ENCODE measurements around the gene AKAP9. TPM values are rescaled to one million over a fixed set of nuclear protein-coding genes. Genes with fewer than 3 reads are reported as not detected.
"Not testable (repeated sequence)": the region's sequence is repeated elsewhere in the genome, so short reads cannot be mapped to it uniquely, and the experiment has no call there.

AKAP9 gene
- total RNA-seq = 187 TPM

GRCh38 chr7:91940572-91941341 is at the start of gene AKAP9:
AKAP9 (plus strand) TSS chr7:91940862; CDS start chr7:91941100, 238 bp downstream.
- DNase-seq (ENCODE audit: low spot score in 2 of 2) (peak; percentile 57 to 67), FAIRE-seq (no peak)

- DNase-seq (ENCODE audit: low spot score in 2 of 2) (no peak), FAIRE-seq (no peak)
Observed at GRCh38 chr7:91892099-91892705, 48.5 kb upstream of the AKAP9 start.

- DNase-seq (ENCODE audit: low spot score in 2 of 2) (no peak), FAIRE-seq (no peak)
Observed at GRCh38 chr7:91892821-91893340, 47.8 kb upstream of the AKAP9 start.

GRCh38 chr7:91893699-91894098 is 47.0 kb upstream of the AKAP9 start:
- DNase-seq (ENCODE audit: low spot score in 2 of 2); FAIRE-seq: not testable (repeated sequence)

- FAIRE-seq = no peak
- no peak for DNase-seq (ENCODE audit: low spot score in 2 of 2)
Observed at GRCh38 chr7:91894781-91895480, 45.7 kb upstream of the AKAP9 start.

- no peak for FAIRE-seq
Observed at GRCh38 chr7:91898240-91898992, 42.2 kb upstream of the AKAP9 start.

GRCh38 chr7:91899563-91899962 is 41.1 kb upstream of the AKAP9 start:
- FAIRE-seq (no peak), DNase-seq (ENCODE audit: low spot score in 2 of 2) (no peak)

More at GRCh38 chr7:91898240-91898992, 42.2 kb upstream of the AKAP9 start:
- DNase-seq (ENCODE audit: low spot score in 2 of 2) = no peak

GRCh38 chr7:91910171-91910570 is 30.5 kb upstream of the AKAP9 start:
- FAIRE-seq (no peak), DNase-seq (ENCODE audit: low spot score in 2 of 2) (no peak)

- no peak for DNase-seq (ENCODE audit: low spot score in 2 of 2)
- no peak for FAIRE-seq
Observed at GRCh38 chr7:91911121-91911520, 29.5 kb upstream of the AKAP9 start.

GRCh38 chr7:91912494-91912893 is 28.2 kb upstream of the AKAP9 start:
- FAIRE-seq (no peak), DNase-seq (ENCODE audit: low spot score in 2 of 2) (no peak)

GRCh38 chr7:91913612-91914011 is 27.1 kb upstream of the AKAP9 start:
- no peak for FAIRE-seq
- no peak for DNase-seq (ENCODE audit: low spot score in 2 of 2)

- no peak for DNase-seq (ENCODE audit: low spot score in 2 of 2)
- no peak for FAIRE-seq
Observed at GRCh38 chr7:91915401-91916050, 25.1 kb upstream of the AKAP9 start.

- no peak for DNase-seq (ENCODE audit: low spot score in 2 of 2)
- FAIRE-seq = no peak
Observed at GRCh38 chr7:91916051-91916440, 24.6 kb upstream of the AKAP9 start.

- FAIRE-seq = no peak
- DNase-seq (ENCODE audit: low spot score in 2 of 2) = no peak
Observed at GRCh38 chr7:91918356-91918755, 22.3 kb upstream of the AKAP9 start.

GRCh38 chr7:91922857-91923256 is 17.8 kb upstream of the AKAP9 start:
- DNase-seq (ENCODE audit: low spot score in 2 of 2) (no peak), FAIRE-seq (no peak)

GRCh38 chr7:91927912-91928311 is 12.8 kb upstream of the AKAP9 start:
- DNase-seq (ENCODE audit: low spot score in 2 of 2) (no peak), FAIRE-seq (no peak)

- no peak for FAIRE-seq
- DNase-seq (ENCODE audit: low spot score in 2 of 2) = no peak
Observed at GRCh38 chr7:91929463-91929862, 11.2 kb upstream of the AKAP9 start.

- DNase-seq (ENCODE audit: low spot score in 2 of 2) (peak in 1 of 2 donors; percentile 28), FAIRE-seq (no peak)
Observed at GRCh38 chr7:91940171-91940570, 491 bp upstream of the AKAP9 start.

- FAIRE-seq (no peak), DNase-seq (ENCODE audit: low spot score in 2 of 2) (peak in 1 of 2 donors; percentile 35)
Observed at GRCh38 chr7:91941450-91941849, 788 bp downstream of the AKAP9 start.

- FAIRE-seq (no peak), DNase-seq (ENCODE audit: low spot score in 2 of 2) (no peak)
Observed at GRCh38 chr7:91942312-91942711, 1.6 kb downstream of the AKAP9 start.
